GM21619 (cell line): ENCODE data around the gene ALOX5AP.
"Not testable (repeated sequence)": the region's sequence is repeated elsewhere in the genome, so short reads cannot be mapped to it uniquely, and the experiment has no call there.

Experiments used
- ATAC-seq: cut with Tn5 transposase; IDR thresholded peaks from one replicate; pipeline ENCODE4 v1.9.1; 2021; ENCODE audit not compliant: unreplicated experiment

The ALOX5AP gene

DNA sequence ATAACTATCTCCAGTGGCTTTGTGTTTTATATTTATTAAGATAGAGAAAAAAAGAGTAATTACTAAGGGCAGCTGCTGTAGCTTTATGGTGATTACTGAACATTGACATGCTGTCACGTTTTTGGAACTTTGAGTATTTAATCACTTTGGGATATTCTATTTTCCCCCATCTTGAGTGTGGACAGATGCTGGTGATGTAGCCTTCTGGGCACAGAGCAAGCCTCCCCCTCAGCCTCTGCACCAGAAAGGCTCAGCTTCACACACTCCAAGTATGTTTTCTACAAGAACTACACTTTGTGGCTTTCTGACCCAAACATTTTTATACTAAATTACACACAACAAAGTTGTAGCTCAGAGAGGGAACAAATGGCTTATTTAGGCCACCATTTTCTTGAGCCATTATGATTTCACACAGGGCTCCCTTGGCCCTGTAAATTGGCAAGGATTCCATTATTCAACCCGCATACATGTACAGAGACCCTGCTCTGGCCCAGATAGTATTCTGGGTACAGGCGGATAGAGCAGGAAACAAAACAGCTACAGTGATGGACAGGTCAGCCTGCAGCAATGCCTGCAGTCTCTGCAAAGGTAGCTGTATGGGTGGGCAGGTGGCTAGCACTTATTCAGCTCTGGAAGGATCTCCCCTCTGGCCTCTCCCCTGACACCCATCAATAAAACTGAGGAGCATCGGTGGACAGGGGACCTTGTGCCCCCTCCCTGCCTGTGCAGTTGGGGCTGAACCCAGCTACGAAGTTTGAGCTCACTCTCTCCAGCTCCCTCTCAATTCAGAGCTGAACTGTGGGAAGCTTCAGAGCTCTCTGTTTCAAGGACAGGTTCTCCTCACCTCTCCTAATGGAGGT, 1.3 kb downstream of the ALOX5AP start:
- no peak for ATAC-seq

GRCh38 chr13:30737511-30738337, 2.4 kb downstream of the ALOX5AP start:
- ATAC-seq = no peak

GRCh38 chr13:30738526-30739236, 3.3 kb downstream of the ALOX5AP start:
- ATAC-seq = no peak

GRCh38 chr13:30739237-30739528, 3.8 kb downstream of the ALOX5AP start:
- ATAC-seq = no peak

DNA sequence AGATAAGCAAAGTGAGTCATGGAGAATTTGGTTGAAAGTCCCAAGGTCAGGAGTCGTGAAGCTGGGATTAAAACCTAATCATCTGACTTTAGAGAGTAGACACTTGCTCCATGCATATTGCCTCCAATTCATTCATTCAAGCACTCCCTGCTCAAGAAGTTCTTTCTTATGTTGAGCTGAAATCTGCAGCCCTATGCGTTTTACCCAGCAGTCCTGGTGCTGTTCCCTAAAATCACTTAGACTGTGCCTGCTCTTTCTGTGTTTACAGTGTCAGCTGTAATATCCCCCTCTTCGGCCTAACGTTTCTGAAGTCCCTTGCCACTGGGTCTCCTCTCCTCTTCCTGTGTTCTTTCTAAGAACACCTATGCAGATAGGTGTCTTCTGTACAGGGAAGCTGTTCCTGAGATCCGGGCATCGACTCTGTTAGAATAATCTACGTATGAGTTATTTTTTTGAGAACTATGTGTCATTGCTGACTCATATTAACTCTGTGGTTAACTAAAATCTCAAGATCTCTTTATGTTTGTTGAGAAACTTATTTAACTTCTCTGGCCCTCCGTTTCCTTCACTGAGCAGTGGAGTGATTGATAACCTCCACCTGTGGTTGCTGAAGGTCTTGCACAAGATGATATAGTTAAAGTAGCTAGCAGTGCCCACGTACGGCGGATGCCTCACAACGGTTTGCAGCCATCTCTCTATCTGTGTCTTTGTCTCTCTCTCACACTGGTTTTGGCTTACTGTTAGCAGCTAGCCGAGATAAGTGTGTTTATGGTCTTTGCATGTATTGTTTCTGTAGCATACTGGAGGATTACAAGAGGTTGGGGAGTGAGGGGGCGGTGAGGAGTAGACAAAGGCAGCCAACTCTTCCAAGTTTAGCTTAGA, 4.7 kb downstream of the ALOX5AP start:
- ATAC-seq = peak; percentile 39

- no peak for ATAC-seq
Observed at GRCh38 chr13:30742901-30743300, 7.6 kb downstream of the ALOX5AP start.

DNA sequence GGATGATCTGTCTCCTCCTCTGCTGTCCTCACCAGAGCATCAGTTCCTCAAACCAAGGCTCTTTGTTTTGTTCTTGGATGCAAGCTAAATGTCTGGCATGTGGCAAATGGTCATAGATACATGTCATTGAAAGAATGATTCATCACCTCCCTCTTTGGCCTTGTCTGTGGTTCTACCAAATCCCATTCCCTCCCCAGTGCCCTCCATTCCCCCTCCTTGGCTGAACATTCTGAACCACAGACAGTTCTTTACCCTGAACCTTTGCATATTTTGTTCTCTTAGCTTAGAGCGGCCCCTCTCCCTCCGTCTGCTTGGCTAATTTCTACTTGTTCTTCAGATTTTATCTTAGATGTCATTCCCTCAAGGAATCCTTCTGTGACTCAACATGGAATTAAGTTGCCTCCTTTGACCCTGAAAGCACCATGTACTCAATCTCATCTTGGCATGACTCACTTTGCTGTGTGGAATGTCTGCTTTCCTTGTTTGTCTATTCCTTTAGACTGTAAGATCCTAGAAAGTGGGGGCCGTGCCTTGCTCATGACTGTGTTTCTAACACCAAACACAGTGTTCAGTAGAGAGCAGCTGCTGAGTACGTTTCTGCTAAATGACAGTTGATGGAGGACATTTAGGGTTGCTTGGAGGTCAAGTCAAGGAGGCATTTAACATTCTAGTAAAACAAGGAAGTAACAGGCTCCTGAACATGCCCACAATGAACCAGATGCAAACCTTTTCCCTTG, 8.1 kb downstream of the ALOX5AP start:
- no peak for ATAC-seq

GRCh38 chr13:30744056-30744680, 8.8 kb downstream of the ALOX5AP start:
- ATAC-seq = peak; percentile 94

DNA sequence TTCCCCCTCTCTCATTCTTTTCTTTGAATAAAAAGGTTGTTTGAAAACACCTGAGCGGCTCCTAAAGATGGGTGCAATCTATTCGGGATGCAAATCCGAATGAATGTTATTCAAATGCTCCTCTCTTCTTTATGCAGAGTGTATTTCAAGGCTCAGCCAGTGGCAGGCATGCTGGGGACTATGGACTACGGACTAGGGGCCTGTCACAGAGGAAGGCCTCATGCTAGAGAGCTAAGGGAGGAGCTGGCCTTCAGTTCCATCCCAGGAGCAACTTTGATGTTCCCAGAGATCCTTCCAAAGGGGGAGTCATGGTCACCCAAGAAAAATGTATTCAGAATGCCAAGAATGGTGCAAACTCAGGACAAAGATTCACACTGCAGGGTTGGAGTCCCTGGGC, 9.3 kb downstream of the ALOX5AP start:
- no peak for ATAC-seq

DNA sequence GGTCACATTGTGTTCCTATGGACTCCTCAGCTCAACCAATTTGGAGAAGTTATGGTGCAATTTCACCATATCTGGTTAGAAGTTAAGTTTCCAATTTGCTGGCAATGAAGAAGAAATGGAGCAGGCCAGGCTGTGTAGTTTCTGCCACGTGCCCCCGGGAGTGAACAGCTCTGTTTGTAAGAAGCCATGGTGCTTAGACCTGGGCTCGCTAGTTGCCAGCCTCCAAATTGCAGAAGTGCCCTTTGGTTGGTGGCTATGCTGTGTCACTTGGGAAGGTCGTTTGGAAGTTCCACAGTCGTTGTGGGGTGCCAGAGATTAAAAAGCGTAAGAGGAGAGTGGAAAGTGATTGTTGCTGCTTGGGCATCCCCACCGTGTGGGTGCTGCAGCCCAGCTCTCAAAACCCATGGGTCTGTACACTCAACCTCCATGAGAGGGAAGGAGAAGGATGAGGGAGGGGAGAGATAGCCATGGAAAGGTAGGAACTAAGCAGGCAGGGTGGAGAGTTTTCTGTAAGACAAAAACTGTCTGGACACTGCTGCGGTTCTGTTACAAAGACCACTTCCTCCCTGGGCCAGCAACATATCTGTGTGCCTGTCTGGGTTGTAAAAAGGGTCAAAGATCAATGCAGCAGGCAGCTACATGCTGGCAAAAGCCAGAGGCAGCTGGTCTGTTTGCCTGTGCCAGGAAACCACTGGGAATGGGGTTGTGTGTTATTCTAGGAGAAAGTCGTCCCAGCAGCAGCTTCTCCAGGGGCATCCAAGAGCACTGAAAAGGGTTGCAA, 10.8 kb downstream of the ALOX5AP start:
- ATAC-seq = no peak

GRCh38 chr13:30746791-30747190, 11.4 kb downstream of the ALOX5AP start:
- no peak for ATAC-seq

- ATAC-seq = not testable (repeated sequence)
Observed at GRCh38 chr13:30747845-30748244, 12.5 kb downstream of the ALOX5AP start.

GRCh38 chr13:30748717-30749116, 13.4 kb downstream of the ALOX5AP start:
- no peak for ATAC-seq

DNA sequence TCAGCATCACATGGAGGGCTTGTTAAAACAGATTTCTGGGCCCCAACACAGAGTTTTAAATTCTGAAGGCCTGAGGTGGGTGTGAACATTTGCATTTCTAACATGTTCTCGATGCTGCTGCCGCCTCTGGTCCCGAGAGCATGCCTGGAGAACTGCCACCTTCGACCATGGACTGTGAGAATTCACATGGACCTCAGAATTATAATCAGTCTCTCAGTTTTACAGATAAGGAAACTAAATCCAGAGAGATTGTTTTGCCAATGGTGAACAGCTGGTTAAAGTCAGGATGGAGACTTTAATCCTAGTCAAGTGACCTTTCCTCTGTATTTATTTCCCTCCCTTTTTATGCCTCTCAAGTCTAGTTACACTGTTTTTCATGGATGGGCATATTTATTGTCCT, 14.7 kb downstream of the ALOX5AP start:
- no peak for ATAC-seq

DNA sequence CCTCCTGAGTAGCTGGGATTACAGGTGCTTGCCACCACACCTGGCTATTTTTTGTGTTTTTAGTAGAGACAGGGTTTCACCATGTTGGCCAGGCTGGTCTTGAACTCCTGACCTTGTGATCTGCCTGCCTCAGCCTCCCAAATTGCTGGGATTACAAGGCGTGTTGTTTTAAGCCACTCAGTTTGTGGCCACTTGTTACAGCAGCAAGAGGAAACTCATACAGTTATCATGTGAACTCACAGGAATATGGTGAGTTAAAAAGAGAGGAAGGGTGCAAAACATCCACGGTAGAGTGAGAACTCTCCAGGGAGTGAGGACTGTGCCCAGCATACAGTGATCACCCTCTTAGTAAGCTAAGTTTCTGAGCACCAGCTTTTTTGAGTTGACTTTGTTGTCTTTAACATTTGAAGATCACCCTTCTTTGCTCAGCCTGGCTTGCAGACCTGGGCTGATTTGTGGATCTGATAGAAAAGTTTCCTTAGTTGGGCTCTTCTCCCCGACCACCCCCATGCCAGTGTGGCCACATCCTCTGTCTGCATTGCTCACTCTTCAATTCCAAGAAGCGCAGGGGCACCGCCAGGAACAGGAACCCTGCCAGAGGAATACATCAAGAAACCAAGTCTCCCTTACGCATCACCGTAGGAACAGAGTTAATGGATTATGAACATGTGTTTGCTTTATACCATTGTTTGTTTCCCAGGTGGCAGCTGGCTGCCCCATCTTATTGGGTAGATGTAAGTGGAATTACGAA, 16.0 kb downstream of the ALOX5AP start:
- ATAC-seq = no peak

GRCh38 chr13:30752201-30752797, 17.0 kb downstream of the ALOX5AP start:
- ATAC-seq = no peak

DNA sequence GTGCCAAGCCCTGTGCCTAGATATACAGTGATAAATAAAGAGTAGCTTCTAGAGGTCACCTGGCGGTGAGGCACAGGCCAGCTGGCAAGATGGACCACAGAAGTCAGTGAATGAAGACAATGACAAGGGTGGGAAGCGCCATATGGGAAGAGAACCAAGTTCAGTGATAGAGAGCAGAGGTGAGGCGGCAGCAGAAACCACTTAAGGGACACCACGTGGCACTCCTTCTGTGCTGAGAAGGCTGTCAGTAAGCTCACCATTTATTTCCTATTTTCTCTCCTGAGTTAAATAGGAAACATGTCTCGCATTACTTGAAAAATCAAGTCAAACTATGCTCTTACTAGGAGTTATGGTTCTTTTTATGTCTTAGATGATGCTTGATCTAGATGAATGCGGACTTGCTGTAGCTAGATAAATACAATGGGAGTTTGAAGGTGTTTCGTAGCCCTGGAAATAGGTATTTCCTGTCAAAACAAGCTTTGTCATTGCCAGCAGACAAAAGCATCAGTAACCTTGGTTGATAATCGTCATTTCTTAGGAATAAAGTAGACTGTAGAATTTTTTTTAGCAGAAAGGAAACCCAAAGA, 17.8 kb downstream of the ALOX5AP start:
- no peak for ATAC-seq
